ENCODE results near the gene EDN2. TPM values are rescaled to one million over a fixed set of nuclear protein-coding genes. Genes with fewer than 3 reads are reported as not detected.

The EDN2 gene
- total RNA-seq, 4 donors from 2014 or later = not detected

GRCh38 chr1:41501581-41501980 lies 17.1 kb upstream of the EDN2 start:
- no peaks in the 10 kb centered on the region for H3K9me3 ChIP-seq
- DNase-seq (peak; percentile 91 to 97), ATAC-seq (peak; percentile 47 to 61)
- TF ChIP-seq POLR2A (IDR thresholded peaks at IDR 0.05) (peak; percentile 25 to 47), CTCF (IDR thresholded peaks at IDR 0.05 in 4 of 5, conservative IDR thresholded peaks at IDR 0.05 in 1 of 5) (no peak)
- peak overlapping the region; percentile 88 to 93 (median 90) for H3K27ac ChIP-seq
- H3K4me3 ChIP-seq = no peak overlapping the region
- intact Hi-C loops (cut with DNase I; ENCODE audit: low total_unique reads) (loop anchor here (1.0 kb wide), 1 partner anchor 140 kb away; the partner anchor contains the start of gene FOXO6), in situ Hi-C loops (cut with MboI; ENCODE audit: low sequenced_read_pairs in 4 of 4) (no loop called here)
- no peaks in the 10 kb centered on the region for H3K27me3 ChIP-seq
- H3K4me1 ChIP-seq = peaks cover 52% of the 10 kb centered on the region in 2 donors
- H3K36me3 ChIP-seq = no peaks in the 10 kb centered on the region

- intact Hi-C loops (cut with DNase I; ENCODE audit: low total_unique reads) = loop anchor here (1.0 kb wide), 1 partner anchor 140 kb away; the partner anchor contains the start of gene FOXO6
- no peak for DNase-seq
Measured at GRCh38 chr1:41500781-41501518, 16.5 kb upstream of the EDN2 start.

DNA sequence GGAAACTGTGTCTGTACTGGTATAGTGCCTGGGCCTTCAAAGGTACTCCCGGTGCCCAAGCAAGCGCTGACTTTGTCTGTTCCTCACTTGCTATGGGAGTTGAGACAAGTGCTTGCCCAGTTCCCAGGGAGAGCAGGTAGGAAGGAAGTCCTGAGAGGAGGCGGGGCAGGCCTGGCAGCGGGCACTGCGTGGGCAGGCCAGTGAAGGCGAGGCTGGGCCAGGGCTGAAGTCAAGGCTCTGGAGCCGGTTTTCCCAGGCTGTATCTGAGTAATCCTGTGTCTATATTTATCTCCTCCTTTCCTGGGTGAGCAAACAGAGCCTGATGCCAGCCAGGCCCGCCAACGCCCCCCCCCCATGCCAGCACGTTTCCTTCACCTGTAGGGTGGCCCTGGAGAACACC lies 15.9 kb upstream of the EDN2 start:
- Histone ChIP-seq H3K36me3 (no peaks in the 10 kb centered on the region), H3K27ac (peak overlapping the region; percentile 88 to 93 (median 90)), H3K4me1 (peaks cover 61% of the 10 kb centered on the region in 2 donors), H3K9me3 (no peaks in the 10 kb centered on the region), H3K4me3 (no peak overlapping the region), H3K27me3 (no peaks in the 10 kb centered on the region)
- ATAC-seq (peak; percentile 44), DNase-seq (peak; percentile 82 to 92)
- TF ChIP-seq POLR2A (IDR thresholded peaks at IDR 0.05) = no peak
- no peak for TF ChIP-seq CTCF (IDR thresholded peaks at IDR 0.05 in 4 of 5, conservative IDR thresholded peaks at IDR 0.05 in 1 of 5)
- in situ Hi-C loops (cut with MboI; ENCODE audit: low sequenced_read_pairs in 4 of 4) = no loop called here
- intact Hi-C loops (cut with DNase I; ENCODE audit: low total_unique reads) = no loop called here

More at GRCh38 chr1:41500781-41501518, 16.5 kb upstream of the EDN2 start:
- peak in 1 of 5 experiments; percentile 20 for TF ChIP-seq CTCF (IDR thresholded peaks at IDR 0.05 in 4 of 5, conservative IDR thresholded peaks at IDR 0.05 in 1 of 5)
- no peak for TF ChIP-seq POLR2A (IDR thresholded peaks at IDR 0.05)
- peak overlapping the region; percentile 88 to 93 (median 90) for H3K27ac ChIP-seq
- in situ Hi-C loops (cut with MboI; ENCODE audit: low sequenced_read_pairs in 4 of 4) = no loop called here
- ATAC-seq = peak; percentile 2 to 6
- H3K4me3 ChIP-seq = no peak overlapping the region
- no peaks in the 10 kb centered on the region for H3K36me3 ChIP-seq
- H3K27me3 ChIP-seq = no peaks in the 10 kb centered on the region
- no peaks in the 10 kb centered on the region for H3K9me3 ChIP-seq
- H3K4me1 ChIP-seq = peaks cover 55 to 56% of the 10 kb centered on the region in 2 donors

- Histone ChIP-seq H3K9me3 (no peaks in the 10 kb centered on the region), H3K36me3 (no peaks in the 10 kb centered on the region), H3K27ac (peak overlapping the region; percentile 88 to 93 (median 90)), H3K27me3 (no peaks in the 10 kb centered on the region), H3K4me1 (peaks cover 61% of the 10 kb centered on the region in 2 donors), H3K4me3 (no peak overlapping the region)
- in situ Hi-C loops (cut with MboI; ENCODE audit: low sequenced_read_pairs in 4 of 4) = no loop called here
- TF ChIP-seq CTCF (IDR thresholded peaks at IDR 0.05 in 4 of 5, conservative IDR thresholded peaks at IDR 0.05 in 1 of 5) (no peak), POLR2A (IDR thresholded peaks at IDR 0.05) (no peak)
- ATAC-seq (no peak), DNase-seq (no peak)
- intact Hi-C loops (cut with DNase I; ENCODE audit: low total_unique reads) = loop anchor here (5.0 kb wide), 2 partner anchors 82 to 163 kb away; no protein-coding TSS in a partner anchor
Measured at GRCh38 chr1:41499591-41499990, 15.1 kb upstream of the EDN2 start.
